Fibroblast of skin of left biceps (primary cell): Measurements from ENCODE around the gene BPTF.
"Not testable (repeated sequence)": the region's sequence is repeated elsewhere in the genome, so short reads cannot be mapped to it uniquely, and the experiment has no call there.

ENCODE experiments used
- DNase-seq, 2 experiments: peaks; one replicate each; pipeline ENCODE4 v3.0.0-alpha.2; 2013; ENCODE audit warnings: low read depth in 2 of 2

The BPTF gene

GRCh38 chr17:67891481-67892119 lies 66.3 kb downstream of the BPTF start:
- DNase-seq = peak; percentile 10 to 17

GRCh38 chr17:67902511-67903231 lies 77.4 kb downstream of the BPTF start:
- DNase-seq = no peak

DNA sequence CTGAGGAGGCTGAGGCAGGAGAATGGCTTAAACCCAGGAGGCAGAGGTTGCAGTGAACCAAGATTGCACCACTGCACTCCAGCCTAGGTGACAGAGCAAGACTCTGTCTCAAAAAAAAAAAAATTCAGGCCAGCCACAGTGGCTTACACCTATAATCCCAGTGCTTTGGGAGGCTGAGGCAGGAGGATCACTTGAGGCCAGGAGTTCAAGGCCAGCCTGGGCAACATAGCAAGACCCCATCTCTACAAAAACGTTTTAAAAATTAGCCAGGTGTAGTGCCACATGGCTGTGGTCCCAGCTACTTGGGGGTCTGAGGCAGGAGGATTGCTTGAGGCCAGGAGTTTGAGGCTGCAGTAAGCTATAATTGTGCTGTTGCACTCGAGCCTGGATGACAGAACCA lies 80.0 kb downstream of the BPTF start:
- DNase-seq = not testable (repeated sequence)

DNA sequence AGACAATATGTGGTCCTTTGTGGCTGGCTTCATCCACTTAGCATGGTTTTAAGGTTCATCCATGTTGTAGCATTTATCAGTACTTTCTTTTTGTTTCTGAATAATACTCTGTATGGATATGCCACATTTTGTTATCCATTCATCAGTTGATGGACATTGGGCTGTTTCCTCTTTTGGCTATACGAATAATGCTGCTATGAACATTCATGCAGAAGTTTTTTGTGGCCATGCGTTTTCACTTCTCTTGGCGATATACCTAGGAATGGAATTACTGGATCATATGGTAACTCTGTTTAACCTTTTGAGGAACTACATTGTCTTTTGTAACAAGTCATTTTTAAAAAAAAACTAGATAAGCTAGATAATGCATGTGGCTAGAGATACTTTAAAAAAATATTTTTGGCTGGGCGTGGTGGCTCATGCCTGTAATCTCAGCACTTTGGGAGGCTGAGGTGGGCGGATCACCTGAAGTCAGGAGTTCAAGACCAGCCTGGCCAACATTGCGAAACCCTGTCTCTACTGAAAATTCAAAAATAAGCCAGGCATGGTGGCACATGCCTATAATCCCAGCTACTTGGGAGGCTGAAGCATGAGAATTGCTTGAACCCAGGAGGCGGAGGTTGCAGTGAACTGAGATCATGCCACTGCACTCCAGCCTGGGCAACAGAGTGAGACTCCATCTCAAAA lies 85.0 kb downstream of the BPTF start:
- not testable (repeated sequence) for DNase-seq

DNA sequence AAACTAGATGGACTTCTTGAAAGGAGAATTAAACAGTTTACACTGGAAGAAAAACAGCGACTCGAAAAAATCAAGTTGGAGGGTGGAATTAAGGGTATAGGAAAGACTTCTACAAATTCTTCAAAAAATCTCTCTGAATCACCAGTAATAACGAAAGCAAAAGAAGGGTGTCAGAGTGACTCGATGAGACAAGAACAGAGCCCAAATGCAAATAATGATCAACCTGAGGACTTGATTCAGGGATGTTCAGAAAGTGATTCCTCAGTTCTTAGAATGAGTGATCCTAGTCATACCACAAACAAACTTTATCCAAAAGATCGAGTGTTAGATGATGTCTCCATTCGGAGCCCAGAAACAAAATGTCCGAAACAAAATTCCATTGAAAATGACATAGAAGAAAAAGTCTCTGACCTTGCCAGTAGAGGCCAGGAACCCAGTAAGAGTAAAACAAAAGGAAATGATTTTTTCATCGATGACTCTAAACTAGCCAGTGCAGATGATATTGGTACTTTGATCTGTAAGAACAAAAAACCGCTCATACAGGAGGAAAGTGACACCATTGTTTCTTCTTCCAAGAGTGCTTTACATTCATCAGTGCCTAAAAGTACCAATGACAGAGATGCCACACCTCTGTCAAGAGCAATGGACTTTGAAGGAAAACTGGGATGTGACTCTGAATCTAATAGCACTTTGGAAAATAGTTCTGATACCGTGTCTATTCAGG lies 85.9 kb downstream of the BPTF start:
- no peak for DNase-seq

DNA sequence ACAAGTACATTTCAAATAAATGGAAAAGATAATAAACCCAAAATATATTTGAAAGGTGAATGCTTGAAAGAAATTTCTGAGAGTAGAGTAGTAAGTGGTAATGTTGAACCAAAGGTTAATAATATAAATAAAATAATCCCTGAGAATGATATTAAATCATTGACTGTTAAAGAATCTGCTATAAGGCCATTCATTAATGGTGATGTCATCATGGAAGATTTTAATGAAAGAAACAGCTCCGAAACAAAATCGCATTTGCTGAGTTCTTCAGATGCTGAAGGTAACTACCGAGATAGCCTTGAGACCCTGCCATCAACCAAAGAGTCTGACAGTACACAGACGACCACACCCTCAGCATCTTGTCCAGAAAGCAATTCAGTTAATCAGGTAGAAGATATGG lies 86.8 kb downstream of the BPTF start:
- DNase-seq = no peak

DNA sequence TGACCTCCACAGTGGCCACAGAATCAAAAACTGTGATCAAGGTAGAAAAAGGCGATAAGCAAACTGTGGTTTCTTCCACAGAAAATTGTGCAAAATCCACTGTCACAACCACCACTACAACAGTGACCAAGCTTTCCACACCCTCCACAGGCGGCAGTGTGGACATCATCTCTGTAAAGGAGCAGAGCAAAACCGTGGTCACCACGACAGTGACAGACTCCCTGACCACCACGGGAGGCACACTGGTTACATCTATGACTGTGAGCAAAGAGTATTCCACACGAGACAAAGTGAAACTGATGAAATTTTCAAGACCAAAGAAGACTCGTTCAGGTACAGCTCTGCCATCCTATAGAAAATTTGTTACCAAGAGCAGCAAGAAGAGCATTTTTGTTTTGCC lies 87.4 kb downstream of the BPTF start:
- no peak for DNase-seq

DNA sequence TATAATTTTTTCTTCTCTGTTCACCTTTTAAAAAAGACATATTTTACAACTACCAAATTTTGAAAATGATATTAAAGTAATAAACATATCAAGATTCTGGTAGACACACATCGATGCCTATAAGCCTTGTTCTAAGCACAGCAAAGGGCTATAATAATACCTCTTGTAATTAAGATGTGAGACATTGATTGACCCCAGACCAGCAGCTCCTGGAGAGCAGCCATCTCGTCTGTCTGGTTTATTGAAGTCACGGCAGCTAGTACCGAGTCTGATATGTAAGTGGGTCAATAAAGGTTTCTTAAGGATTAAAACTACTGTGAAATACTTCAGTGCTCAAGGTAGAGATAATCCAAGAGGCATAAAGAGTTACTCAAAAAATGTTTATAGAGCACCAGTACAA lies 94.9 kb downstream of the BPTF start:
- no peak for DNase-seq

- no peak for DNase-seq
Measured at GRCh38 chr17:67922503-67922902, 97.2 kb downstream of the BPTF start.

DNA sequence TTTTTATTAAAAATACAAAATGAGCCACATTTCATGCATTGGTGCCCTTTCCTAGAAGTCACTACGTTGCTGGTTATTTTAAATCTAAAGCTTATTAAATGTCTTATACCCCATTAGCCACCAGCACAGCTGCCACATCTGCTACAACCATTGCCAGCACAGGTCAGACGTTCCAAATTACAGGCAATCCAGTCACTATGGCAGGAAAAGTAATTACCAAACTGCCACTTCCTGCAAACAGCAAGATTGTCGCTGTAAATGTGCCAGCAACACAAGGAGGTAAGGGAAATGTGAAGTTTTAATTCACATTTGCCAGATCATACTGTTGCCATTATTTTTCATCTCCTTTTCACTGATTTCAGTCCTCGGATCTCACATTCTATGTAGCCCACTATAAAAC lies 103.5 kb downstream of the BPTF start:
- DNase-seq = not testable (repeated sequence)

DNA sequence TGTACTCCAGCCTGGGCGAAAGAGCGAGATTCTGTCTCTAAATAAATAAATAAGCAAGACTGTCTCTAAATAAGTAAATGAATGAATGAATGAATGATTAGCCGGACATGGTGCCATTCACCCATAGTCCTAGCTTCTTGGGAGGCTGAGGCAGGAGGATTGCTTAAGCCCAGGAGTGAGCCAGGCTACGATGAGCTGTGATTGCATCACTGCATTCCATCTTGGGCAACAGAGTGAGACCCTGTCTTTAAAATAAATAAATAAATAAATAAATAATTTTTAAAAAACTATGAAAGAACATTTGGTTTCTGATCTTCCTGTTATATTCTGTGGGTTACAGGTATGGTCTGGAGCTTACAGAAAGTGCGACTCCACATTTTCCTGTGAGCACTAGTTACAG lies 105.9 kb downstream of the BPTF start:
- DNase-seq = no peak

DNA sequence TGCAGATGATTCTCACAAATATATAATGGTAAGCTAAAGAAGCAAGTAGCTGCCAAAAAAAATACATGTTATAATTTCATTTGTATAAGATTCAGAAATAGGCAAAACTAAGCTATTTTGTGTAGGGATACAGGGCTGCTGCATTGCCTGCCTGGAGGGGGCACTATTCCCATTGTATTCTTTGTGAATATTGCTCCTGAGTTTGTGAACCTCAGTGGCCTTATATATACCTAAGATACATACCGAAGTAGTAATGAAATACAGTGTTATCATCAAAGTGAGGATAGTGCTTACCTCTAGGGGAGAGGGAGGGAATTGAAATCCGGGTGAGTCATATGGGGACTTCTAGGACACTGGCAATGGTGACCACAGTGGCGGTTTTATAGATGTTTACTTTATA lies 117.5 kb downstream of the BPTF start:
- no peak for DNase-seq

DNA sequence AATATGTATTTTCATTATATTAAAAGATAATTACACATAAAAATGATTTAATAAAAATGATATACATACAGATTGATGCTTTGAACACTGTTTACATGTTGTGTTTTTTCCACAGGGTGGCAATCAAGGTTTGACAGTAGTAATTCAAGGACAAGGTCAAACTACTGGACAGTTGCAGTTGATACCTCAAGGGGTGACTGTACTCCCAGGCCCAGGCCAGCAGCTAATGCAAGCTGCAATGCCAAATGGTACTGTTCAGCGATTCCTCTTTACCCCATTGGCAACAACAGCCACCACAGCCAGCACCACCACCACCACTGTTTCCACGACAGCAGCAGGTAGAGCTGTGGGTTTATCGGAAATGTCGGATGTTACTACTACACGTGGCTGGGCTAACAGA lies 118.7 kb downstream of the BPTF start:
- no peak for DNase-seq

DNA sequence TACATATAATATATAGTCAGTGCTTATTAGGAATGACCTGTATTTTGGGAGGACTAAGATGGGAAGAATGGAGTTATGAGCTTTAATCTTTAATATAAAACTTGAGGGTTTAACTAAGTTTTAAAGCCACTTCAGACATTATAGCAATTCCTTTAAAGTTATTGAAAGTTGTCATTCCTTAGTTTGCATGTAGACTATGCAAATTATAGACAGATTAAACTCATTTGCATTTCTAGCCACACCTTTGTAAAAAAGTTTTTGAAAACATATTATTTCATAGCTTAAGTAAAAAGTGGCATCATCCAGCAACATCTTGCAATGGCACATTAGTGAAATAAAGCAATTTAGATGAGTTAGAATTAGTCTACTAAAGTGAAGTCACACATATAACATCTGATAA lies 121.2 kb downstream of the BPTF start:
- no peak for DNase-seq

- DNase-seq = no peak
Measured at GRCh38 chr17:67947325-67947813, 122.1 kb downstream of the BPTF start.

GRCh38 chr17:67950945-67951344 lies 125.6 kb downstream of the BPTF start:
- no peak for DNase-seq

DNA sequence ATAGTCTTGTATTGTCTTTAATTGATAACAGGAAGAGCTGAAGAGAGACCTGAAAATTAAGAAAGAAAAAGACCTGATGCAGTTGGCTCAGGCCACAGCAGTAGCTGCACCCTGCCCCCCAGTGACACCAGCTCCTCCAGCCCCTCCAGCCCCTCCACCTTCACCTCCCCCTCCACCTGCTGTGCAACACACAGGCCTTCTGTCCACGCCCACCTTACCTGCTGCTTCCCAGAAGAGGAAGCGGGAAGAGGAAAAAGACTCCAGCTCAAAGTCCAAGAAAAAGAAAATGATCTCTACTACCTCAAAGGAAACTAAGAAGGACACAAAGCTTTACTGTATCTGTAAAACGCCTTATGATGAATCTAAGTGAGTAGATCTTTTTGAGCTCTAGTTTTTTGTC lies 134.2 kb downstream of the BPTF start:
- no peak for DNase-seq

DNA sequence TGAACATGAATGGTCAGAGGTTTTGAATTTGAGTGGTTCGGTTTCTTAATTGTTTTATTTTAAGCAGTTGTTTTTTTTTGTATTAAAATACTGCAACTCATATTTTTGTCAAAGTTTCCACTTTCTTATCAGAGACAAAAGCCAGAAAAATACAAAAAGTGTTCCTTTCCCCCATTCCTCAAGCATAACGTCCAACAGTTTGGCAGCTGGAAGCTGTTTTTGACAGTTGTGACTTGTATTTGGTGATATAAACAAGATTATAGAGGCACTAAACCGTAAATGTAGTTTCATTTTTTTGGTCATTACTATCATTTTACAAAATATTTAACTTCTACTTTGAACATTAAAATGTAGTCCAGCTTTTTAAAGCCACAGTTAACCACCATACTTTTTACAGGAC lies 135.0 kb downstream of the BPTF start:
- not testable (repeated sequence) for DNase-seq

- not testable (repeated sequence) for DNase-seq
Measured at GRCh38 chr17:67962156-67962555, 136.9 kb downstream of the BPTF start.

- DNase-seq = peak; percentile 8 to 10
Measured at GRCh38 chr17:67963145-67963572, 137.9 kb downstream of the BPTF start.

DNA sequence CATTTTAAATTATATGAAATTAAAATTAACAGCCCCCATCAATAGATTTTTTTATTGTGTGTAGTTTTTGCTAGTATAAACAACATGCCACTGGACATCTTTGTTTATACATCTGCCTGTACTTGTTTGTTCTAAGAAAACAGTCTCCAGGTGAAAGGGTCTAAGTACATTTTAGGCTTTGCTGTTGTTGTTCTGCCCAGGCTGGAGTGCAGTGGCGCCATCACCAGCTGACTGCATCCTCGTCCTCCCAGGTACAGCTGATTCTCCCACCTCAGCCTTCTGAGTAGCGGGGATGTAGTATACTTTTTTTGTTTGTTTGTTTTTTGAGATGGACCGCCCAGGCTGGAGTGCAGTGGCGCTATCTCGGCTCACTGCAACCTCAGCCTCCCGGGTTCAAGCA lies 145.5 kb downstream of the BPTF start:
- DNase-seq = no peak

- DNase-seq = no peak
Measured at GRCh38 chr17:67974185-67974584, 148.9 kb downstream of the BPTF start.
